ENCODE data around the gene LGR5.

DNA sequence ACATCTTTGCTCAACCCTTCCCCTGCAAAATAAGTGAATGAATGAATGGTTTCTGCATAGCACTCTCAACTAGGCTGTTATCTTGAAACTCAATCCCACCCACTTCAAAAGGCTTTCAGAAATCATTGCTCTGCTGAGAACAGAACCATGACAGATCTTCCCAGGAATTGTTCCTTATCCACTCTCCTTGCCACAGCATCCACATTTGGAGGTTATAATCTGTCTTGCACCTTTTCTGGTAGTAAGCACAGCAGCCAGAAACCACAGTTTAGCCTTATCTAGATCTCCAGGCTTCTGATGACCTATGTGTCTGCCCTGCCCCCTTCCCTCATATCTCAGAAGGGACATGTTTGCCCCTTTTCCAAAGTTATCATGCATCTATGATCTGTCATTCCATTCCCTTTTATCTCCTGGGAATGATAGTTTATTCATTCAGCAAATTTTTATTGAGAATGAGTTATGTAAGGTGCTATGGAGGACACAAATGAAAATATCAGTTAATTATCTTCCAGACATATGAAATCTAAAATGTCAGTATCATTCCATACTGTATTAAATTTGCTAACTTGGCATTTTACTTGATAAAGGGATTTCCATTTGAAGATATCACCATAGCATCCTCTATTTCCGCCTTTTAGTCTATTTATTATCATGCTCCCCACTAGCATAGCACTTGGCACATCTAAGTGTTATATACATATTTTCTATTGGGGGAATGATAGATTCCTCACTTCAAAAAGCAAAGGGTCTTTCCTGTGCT is 21.4 kb downstream of the LGR5 start:
- TF ChIP-seq, protein P1, sequence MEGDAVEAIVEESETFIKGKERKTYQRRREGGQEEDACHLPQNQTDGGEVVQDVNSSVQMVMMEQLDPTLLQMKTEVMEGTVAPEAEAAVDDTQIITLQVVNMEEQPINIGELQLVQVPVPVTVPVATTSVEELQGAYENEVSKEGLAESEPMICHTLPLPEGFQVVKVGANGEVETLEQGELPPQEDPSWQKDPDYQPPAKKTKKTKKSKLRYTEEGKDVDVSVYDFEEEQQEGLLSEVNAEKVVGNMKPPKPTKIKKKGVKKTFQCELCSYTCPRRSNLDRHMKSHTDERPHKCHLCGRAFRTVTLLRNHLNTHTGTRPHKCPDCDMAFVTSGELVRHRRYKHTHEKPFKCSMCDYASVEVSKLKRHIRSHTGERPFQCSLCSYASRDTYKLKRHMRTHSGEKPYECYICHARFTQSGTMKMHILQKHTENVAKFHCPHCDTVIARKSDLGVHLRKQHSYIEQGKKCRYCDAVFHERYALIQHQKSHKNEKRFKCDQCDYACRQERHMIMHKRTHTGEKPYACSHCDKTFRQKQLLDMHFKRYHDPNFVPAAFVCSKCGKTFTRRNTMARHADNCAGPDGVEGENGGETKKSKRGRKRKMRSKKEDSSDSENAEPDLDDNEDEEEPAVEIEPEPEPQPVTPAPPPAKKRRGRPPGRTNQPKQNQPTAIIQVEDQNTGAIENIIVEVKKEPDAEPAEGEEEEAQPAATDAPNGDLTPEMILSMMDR (IDR thresholded peaks at IDR 0.05; ENCODE audit: extremely low read depth in 1 of 2, insufficient read depth in 1 of 2, low read depth in 1 of 2, low read length in 2 of 2) = no peak
- TF ChIP-seq, protein P2, sequence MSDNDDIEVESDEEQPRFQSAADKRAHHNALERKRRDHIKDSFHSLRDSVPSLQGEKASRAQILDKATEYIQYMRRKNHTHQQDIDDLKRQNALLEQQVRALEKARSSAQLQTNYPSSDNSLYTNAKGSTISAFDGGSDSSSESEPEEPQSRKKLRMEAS (IDR thresholded peaks at IDR 0.05; ENCODE audit: insufficient read depth, insufficient read length) = no peak
- TF ChIP-seq EZH2 (IDR thresholded peaks at IDR 0.05; ENCODE audit: borderline replicate concordance, low read depth, low read length, severe bottlenecking) = no peak
- TF ChIP-seq POLR2AphosphoS5 (IDR thresholded peaks at IDR 0.05; ENCODE audit: insufficient read depth, low read depth, low read length) = no peak
- TF ChIP-seq POLR2A (IDR thresholded peaks at IDR 0.05; ENCODE audit: low read depth, low read length) = no peak
- TF ChIP-seq MYC (IDR thresholded peaks at IDR 0.05; ENCODE audit: low read depth, low read length) = no peak

Measured in endothelial cell of umbilical vein (primary cell).